ENCODE data around the gene PTPRB. TPM values are rescaled to one million over a fixed set of nuclear protein-coding genes. Genes with fewer than 3 reads are reported as not detected.

PTPRB gene
- total and polyA plus RNA-seq, 2 donors (not counting 1 experiment from before 2014, with no cell fraction given) = 0.66 to 1.6 TPM

- Histone ChIP-seq H3K27ac (ENCODE audit: insufficient read depth, low read length) (no peak overlapping the region), H2AFZ (ENCODE audit: low read length) (no peak overlapping the region), H3K79me2 (ENCODE audit: control insufficient read depth, insufficient read depth, low read length) (no peaks in the 10 kb centered on the region), H3K4me2 (ENCODE audit: extremely low read depth, insufficient read depth, low read length) (no peak overlapping the region), H3K4me1 (ENCODE audit: control insufficient read depth, extremely low read depth, insufficient read depth, low read length) (no peaks in the 10 kb centered on the region), H3K9me3 (ENCODE audit: control insufficient read depth, insufficient read depth, low read depth, low read length) (no peaks in the 10 kb centered on the region), H3K36me3 (ENCODE audit: control insufficient read depth, insufficient read depth, low read length) (no peaks in the 10 kb centered on the region), H4K20me1 (ENCODE audit: control insufficient read depth, extremely low read depth, insufficient read depth, low read length) (no peaks in the 10 kb centered on the region), H3K27me3 (ENCODE audit: control insufficient read depth, insufficient read depth, low read length) (no peaks in the 10 kb centered on the region), H3K9ac (ENCODE audit: insufficient read depth, low read length) (no peak overlapping the region), H3K4me3 (replicated peaks in 1 of 4; ENCODE audit: control extremely low read depth in 1 of 4, insufficient read depth in 1 of 4, low read depth in 3 of 4, low read length in 4 of 4) (no peak overlapping the region)
- DNase-seq (ENCODE audit: low read depth in 2 of 2) = no peak
- TF ChIP-seq EZH2 (IDR thresholded peaks at IDR 0.05; ENCODE audit: low read length, missing control alignments) (no peak), CTCF (conservative IDR thresholded peaks at IDR 0.05 in 1 of 2, IDR thresholded peaks at IDR 0.05 in 1 of 2; ENCODE audit: low read depth in 1 of 2, low read length in 2 of 2) (no peak)
Measured at GRCh38 chr12:70584332-70584731, 52.9 kb downstream of the PTPRB start.

GRCh38 chr12:70583251-70583650 lies 54.0 kb downstream of the PTPRB start:
- Histone ChIP-seq H3K79me2 (ENCODE audit: control insufficient read depth, insufficient read depth, low read length) (no peaks in the 10 kb centered on the region), H3K27me3 (ENCODE audit: control insufficient read depth, insufficient read depth, low read length) (no peaks in the 10 kb centered on the region), H3K9ac (ENCODE audit: insufficient read depth, low read length) (no peak overlapping the region), H3K4me1 (ENCODE audit: control insufficient read depth, extremely low read depth, insufficient read depth, low read length) (no peaks in the 10 kb centered on the region), H3K4me3 (replicated peaks in 1 of 4; ENCODE audit: control extremely low read depth in 1 of 4, insufficient read depth in 1 of 4, low read depth in 3 of 4, low read length in 4 of 4) (no peak overlapping the region), H3K27ac (ENCODE audit: insufficient read depth, low read length) (no peak overlapping the region), H2AFZ (ENCODE audit: low read length) (no peak overlapping the region), H4K20me1 (ENCODE audit: control insufficient read depth, extremely low read depth, insufficient read depth, low read length) (no peaks in the 10 kb centered on the region), H3K4me2 (ENCODE audit: extremely low read depth, insufficient read depth, low read length) (no peak overlapping the region), H3K36me3 (ENCODE audit: control insufficient read depth, insufficient read depth, low read length) (no peaks in the 10 kb centered on the region), H3K9me3 (ENCODE audit: control insufficient read depth, insufficient read depth, low read depth, low read length) (no peaks in the 10 kb centered on the region)
- no peak for DNase-seq (ENCODE audit: low read depth in 2 of 2)
- no peak for TF ChIP-seq CTCF (conservative IDR thresholded peaks at IDR 0.05 in 1 of 2, IDR thresholded peaks at IDR 0.05 in 1 of 2; ENCODE audit: low read depth in 1 of 2, low read length in 2 of 2)
- TF ChIP-seq EZH2 (IDR thresholded peaks at IDR 0.05; ENCODE audit: low read length, missing control alignments) = no peak

GRCh38 chr12:70581208-70581607 lies 56.0 kb downstream of the PTPRB start:
- Histone ChIP-seq H4K20me1 (ENCODE audit: control insufficient read depth, extremely low read depth, insufficient read depth, low read length) (no peaks in the 10 kb centered on the region), H3K9me3 (ENCODE audit: control insufficient read depth, insufficient read depth, low read depth, low read length) (no peaks in the 10 kb centered on the region), H2AFZ (ENCODE audit: low read length) (no peak overlapping the region), H3K4me3 (replicated peaks in 1 of 4; ENCODE audit: control extremely low read depth in 1 of 4, insufficient read depth in 1 of 4, low read depth in 3 of 4, low read length in 4 of 4) (no peak overlapping the region), H3K27ac (ENCODE audit: insufficient read depth, low read length) (no peak overlapping the region), H3K27me3 (ENCODE audit: control insufficient read depth, insufficient read depth, low read length) (no peaks in the 10 kb centered on the region), H3K4me2 (ENCODE audit: extremely low read depth, insufficient read depth, low read length) (no peak overlapping the region), H3K36me3 (ENCODE audit: control insufficient read depth, insufficient read depth, low read length) (no peaks in the 10 kb centered on the region), H3K4me1 (ENCODE audit: control insufficient read depth, extremely low read depth, insufficient read depth, low read length) (no peaks in the 10 kb centered on the region), H3K79me2 (ENCODE audit: control insufficient read depth, insufficient read depth, low read length) (no peaks in the 10 kb centered on the region), H3K9ac (ENCODE audit: insufficient read depth, low read length) (no peak overlapping the region)
- no peak for TF ChIP-seq EZH2 (IDR thresholded peaks at IDR 0.05; ENCODE audit: low read length, missing control alignments)
- no peak for TF ChIP-seq CTCF (conservative IDR thresholded peaks at IDR 0.05 in 1 of 2, IDR thresholded peaks at IDR 0.05 in 1 of 2; ENCODE audit: low read depth in 1 of 2, low read length in 2 of 2)
- no peak for DNase-seq (ENCODE audit: low read depth in 2 of 2)
